ENCODE data around the gene DNAH14.

DNA sequence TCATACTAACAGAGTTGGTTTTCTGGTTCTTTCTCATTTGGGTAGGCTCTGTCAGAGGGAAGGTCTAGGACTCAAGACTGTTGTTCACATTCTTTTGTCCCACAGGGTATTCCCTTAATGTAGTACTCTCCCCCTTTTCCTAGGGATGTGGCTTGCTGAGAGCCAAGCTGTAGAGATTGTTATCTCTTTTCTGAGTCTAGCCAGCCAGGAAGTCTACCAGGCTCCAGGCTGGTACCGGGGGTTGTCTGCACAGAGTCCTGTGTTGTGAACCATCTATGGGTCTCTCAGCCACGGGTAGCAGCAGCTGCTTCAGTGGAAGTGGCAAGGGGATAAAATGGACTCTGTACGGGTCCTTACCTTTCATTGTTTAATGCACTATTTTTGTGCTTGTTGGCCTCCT is 272.0 kb downstream of the DNAH14 start:
- TF ChIP-seq, protein P1, sequence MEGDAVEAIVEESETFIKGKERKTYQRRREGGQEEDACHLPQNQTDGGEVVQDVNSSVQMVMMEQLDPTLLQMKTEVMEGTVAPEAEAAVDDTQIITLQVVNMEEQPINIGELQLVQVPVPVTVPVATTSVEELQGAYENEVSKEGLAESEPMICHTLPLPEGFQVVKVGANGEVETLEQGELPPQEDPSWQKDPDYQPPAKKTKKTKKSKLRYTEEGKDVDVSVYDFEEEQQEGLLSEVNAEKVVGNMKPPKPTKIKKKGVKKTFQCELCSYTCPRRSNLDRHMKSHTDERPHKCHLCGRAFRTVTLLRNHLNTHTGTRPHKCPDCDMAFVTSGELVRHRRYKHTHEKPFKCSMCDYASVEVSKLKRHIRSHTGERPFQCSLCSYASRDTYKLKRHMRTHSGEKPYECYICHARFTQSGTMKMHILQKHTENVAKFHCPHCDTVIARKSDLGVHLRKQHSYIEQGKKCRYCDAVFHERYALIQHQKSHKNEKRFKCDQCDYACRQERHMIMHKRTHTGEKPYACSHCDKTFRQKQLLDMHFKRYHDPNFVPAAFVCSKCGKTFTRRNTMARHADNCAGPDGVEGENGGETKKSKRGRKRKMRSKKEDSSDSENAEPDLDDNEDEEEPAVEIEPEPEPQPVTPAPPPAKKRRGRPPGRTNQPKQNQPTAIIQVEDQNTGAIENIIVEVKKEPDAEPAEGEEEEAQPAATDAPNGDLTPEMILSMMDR (IDR thresholded peaks at IDR 0.05) = no peak
- no peak for TF ChIP-seq POLR2A (IDR thresholded peaks at IDR 0.05)
- no peak for TF ChIP-seq POLR2AphosphoS5 (IDR thresholded peaks at IDR 0.05)

Measured in breast epithelium (tissue), 3 donors.